Fibroblast of skin of right quadriceps (primary cell): Measurements from ENCODE around the gene NCAM1.

Experiments
- DNase-seq: peaks from one replicate; pipeline ENCODE4 v3.0.0-alpha.2; 2013

Gene NCAM1

DNA sequence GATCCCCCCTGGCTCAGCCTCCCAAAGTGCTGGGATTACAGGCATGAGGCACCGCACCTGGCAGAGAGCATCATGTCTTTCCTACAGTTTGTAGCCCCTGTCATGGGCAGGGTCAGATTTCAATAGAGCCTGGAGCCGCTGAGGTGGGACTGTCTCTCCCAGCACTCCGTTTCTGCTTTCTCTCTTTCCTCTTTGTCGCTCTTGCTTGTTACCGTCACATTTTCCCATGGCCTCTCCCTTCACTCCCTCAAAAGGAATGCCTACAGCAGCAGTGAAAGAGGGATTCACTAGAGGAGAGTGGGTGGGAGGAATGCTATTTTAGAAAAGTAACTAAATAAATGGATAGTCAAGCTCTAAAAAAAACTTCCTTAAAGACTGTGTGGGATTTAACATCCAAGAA is 216.5 kb downstream of the NCAM1 start:
- DNase-seq = no peak

DNA sequence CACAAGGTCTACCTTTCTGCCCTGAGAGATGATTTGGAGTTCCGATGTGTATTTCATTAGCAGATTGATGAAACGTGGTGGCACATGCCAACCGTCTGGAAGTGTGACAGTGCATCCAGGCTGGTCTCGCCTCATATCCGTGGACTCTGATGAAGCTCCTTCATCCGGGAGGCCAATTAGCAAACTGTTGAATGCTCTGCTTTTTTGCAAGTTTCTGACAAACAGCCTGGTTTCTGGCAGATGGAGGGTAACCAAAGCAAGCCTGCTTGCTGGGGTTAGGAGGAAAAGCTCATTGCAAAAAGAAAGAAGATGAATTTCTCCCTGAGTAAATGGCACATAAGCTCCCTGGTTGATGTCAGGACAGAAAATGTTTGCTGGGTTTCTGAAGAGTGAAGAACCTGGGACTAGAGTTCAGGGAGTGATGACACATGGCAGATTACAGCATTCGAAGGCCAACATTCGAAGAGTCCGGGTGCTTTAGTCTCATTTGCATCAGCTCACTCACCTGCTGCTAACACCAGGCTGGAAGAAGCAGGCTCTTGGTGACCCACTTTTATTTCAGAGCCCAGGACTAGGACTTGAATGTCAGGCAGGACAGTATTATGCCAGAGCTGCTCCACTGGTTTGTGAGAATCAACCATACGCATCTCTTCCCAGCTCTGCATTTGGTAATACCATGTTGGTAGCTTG is 217.3 kb downstream of the NCAM1 start:
- DNase-seq = no peak

DNA sequence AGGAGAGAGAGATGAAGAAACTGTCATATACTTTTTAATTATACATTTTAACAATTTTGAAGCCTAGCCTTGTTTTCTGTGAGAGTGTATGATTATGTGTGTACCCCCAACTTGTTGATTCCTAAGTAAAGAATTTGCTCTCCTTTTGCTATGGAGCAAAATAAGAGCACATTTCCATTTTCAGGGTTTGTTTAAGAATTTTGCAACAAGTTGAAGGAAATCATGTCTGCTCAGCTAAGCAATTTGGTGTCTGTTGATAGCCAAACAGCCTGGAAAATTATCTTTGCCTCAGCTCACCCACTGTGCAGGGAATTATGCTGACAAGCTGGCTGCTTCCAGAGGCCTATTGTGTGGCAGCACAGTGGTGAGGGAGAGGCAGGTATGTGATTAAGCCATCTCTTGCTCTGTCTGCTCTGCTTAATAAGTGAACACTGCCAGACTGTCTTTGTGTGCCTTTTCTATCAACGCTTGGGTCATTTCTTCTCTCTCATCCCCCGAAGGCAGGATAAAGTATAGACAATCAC is 218.0 kb downstream of the NCAM1 start:
- DNase-seq = no peak

DNA sequence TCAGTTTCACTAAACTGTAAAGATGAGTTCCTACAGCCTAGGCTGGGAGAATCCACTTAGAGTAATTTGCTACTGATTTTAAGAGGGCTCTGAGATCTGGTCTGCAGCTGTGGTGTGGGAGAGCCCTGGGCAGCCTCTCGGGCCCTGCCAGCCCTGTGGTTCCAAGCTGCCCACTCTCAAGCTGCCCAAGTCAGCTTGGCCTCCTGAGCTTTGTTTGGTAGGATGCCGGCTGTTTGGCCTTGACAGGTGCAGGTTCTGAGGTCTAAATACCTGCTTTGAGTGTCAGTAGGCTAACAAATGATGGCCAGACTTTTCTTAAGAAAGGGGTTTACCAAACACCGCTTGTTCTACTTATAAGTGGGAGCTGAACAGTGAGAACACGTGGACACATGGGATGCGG is 219.9 kb downstream of the NCAM1 start:
- no peak for DNase-seq

DNA sequence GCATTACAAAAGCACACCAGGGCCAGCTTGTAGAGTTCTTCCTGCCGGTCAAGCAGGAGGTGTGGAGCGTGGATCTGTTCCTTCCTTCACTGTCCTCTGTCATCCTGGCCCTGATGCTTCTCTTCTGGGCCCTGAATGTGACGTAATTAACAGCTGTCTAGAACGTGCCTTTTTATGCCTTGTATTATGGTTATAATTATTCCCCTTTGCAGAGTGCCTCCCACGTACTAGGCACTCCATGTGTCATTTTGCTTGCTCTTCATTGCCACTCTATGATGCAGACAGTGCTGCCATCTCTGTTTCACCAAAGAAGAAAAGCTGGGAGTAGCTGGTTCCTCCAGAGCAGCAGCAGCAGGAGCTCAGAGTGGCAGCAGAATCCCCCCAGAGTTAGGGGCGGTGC is 221.1 kb downstream of the NCAM1 start:
- no peak for DNase-seq

DNA sequence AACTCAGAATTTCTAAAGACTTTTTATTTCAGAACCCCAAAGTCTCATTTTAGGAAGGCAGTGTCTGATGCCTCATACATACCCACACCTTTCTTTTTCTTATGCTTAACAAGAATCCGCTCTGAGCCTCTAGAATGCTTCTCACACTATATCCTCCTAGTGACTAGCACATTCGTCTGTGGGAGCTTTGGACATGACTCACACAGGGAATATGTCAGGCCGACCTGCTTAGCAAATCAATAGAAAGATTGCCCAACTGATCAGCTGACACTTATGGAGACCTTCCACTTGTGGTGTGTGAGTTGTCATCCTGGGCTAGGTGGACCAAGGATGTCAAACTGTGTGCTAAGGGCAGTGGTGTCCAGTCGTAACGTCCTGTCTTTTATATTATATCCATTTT is 223.3 kb downstream of the NCAM1 start:
- peak; percentile 92 for DNase-seq

DNA sequence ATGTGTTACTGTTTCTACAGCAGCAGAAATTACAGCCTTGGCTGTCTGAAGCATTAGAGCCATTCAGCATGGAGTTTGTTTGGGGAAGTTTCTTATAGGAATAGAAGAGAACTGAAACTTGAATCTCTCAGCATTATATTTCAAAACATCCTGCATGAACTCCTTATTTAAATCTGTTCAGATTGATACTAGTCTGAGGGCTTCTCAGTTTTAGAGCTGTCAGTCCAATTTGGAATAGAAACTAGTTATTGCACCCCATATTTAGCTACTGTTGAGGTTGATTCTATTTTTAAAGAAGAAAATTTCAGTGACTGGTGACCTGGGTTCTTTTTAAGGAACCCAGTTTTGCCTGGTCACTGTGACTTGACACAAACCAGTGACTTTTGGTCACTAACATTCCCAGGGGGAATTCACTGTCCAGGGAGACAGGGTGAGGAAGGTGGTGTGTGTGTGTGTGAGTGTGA is 227.2 kb downstream of the NCAM1 start:
- DNase-seq = no peak

DNA sequence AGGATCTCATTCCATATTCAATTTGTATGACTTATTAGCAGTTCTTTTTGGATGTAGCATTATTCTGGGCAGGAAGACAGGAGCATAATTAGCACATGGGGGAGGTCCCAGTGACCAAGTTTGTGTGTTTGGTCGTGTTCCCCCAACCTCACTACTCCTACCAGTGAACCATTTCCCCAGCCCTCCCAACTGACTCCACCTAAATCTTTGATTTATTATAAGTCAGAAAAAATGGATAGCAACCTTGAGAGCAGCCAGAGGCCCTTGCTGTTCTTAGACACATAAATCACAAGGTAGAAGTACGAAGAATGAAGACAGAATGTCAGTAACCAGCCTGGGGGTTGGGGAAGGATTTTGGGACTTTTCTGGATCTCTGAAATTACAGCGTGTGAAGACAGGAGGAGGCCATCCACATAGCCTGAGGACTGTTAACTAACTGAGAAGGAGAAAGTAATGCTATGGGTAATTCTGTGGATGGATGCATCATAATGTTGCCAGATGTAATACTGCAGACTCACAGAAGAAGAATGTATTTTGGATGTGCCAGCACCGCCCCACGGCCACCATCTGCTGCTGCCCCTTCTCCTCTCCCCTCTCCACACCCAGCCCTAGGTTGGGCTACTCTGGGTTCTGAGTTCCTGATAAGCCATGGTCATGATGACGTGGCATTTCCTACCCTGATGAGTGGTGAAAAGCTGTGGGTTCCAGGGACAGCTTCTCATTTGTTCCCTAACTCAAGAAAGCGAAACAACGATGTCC is 228.9 kb downstream of the NCAM1 start:
- peak; percentile 97 for DNase-seq

DNA sequence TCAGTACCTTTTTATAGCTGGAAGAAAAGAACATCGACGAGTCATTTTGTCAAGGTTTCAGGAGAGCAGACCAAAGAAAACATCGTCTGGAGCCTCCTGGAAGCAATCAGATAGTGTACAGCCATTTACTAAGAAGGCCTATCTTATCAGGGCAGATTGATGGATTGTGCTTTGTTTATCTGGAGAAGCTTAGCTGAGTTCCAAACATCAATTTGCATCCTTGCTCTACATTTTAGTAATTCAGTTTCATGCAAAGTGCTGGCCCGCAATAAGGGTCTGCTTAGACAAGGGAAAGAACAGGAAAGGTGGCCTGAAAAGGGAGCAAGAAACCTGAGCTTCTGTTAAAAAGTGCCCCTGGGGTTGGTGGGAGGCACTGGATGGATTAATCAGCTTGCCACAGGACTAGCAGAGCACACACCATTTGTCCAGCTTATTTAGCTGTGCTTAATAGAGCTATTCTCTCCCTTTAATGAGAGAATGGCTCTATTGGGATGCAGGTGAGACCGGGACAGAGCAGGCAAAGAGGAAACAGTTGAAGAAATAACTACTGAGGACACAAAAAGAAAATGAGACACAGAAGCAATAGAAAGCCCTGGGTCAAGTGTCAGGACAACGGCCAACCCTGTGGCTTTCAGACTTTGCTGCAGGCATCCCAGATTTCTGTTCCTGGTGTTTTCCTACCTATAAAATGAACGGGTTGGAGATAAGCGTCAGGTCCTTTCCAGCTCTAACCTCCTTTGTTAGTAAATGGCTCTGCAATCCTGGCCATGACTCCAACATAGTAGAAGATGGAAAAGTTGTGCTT is 231.1 kb downstream of the NCAM1 start:
- DNase-seq = no peak

DNA sequence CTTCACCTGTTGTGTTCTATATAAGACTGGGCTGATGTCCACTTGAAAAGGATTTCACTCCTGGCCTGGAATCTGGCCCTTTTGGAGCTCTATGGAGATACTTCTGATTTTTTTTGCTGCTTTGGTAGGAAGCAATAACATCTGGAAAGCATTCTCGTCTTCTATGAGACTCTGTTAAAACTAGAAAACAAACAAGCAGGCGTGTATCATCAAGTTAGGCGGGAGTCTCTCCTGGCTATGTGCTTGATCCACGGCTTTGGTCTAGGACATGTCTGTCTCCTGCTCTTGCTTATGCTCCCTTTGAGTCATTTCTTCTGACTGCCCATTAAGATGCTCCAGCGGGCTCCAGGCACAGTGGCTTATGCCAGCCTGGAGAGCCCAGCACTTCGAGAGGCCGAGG is 231.8 kb downstream of the NCAM1 start:
- peak; percentile 10 for DNase-seq

DNA sequence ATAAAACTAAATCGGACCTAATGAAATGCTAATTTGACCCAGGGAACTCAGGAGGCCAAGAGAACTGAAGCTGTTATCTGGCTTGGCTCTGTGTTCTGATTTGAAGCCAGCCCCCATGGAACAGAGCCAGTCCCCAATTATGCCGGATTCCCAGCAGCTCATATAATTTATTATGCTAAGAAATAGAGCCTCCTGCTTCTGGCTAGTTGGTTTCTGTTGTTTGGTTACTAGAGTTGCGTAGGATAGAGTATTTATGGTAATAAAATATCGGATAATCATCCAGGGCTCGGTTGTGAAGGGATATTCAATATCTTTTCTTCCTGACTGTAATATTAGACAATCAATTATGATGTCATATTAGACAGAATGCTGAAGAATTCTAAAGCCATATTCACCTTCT is 232.7 kb downstream of the NCAM1 start:
- DNase-seq = peak; percentile 50

DNA sequence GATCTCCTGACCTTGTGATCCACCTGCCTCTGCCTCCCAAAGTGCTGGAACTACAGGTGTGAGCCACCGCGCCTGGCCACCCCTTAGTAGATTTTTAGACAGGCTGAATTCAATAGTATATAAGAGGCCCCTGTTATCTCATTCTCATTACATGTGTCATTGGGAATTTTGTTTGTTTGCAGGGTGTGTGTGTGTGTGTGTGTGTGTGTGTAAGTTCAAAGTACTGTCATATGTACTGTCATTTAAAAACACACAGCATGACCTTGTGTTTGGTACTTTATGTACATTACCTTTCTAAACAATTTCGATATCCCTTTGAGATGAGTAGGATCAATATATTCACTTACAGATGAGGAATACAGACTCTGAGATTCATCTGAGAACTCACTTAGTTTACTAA is 234.5 kb downstream of the NCAM1 start:
- DNase-seq = no peak

DNA sequence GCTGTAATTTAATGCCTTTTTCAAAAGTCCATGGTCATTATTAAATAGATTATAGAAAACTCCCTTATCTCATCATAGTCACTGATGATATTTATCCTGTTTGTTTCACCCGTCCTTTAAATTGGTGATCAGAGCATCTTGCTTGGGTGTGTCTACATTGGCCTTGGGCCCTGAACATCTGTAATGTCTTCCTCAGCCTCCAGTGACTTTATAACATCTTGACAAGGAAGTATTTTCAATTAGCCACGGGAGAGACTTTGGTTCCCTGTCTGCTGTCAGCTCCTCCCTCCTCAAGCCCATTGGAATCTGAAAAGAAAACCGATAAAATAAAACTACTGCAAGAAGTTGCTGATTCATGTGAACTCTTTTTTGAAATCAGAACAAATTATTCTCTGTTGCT is 236.2 kb downstream of the NCAM1 start:
- no peak for DNase-seq

DNA sequence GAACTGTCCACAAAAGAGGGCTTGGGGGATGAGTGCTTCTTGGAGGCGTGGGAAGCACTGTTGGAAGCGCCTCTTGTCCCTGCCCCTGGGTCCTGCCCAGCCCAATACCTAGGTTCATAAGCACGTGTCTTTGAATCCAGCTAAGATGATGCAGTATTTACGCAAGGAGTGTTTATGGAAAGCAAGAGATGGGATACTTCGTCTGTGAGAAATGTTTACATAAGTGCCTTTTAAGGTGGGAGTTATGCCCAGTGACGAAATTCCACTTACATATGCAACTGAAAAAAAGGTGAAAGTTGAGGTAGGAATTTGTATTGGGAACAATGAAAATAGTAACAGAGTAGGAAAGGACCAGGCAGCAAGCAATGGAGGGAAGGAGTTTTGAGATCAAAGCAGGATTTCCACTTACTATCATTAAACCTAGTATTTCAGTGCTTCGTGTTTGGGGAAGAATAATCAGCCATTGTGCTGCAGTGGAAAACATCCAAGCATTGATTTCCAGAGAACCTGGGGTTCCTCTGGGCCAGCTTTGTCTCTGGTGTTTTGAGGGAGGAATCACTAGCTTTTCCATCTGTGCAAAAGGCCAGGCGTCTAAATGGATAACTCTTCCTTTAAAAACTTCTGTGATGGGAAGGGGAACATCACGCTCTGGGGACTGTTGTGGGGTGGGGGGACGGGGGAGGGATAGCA is 237.9 kb downstream of the NCAM1 start:
- no peak for DNase-seq

DNA sequence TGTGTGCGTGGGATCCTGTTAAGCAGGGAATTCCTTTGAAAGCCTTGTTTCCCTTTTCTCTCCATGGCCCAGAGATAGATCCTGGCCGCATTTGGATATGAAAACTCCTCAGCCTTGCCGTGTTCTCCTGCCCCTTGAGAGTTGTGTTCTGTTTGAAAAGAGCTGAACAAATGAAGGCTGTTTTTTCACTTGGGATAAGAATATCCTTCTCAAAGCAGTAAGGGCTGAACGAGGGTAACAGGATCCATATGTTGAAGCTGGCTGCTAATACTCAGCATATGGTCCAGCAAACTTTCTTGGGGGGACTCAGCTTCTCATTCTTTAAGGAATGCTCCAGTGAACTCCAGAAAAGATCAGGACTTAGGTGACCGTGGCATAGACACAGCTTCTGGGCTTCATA is 238.6 kb downstream of the NCAM1 start:
- DNase-seq = peak; percentile 30

DNA sequence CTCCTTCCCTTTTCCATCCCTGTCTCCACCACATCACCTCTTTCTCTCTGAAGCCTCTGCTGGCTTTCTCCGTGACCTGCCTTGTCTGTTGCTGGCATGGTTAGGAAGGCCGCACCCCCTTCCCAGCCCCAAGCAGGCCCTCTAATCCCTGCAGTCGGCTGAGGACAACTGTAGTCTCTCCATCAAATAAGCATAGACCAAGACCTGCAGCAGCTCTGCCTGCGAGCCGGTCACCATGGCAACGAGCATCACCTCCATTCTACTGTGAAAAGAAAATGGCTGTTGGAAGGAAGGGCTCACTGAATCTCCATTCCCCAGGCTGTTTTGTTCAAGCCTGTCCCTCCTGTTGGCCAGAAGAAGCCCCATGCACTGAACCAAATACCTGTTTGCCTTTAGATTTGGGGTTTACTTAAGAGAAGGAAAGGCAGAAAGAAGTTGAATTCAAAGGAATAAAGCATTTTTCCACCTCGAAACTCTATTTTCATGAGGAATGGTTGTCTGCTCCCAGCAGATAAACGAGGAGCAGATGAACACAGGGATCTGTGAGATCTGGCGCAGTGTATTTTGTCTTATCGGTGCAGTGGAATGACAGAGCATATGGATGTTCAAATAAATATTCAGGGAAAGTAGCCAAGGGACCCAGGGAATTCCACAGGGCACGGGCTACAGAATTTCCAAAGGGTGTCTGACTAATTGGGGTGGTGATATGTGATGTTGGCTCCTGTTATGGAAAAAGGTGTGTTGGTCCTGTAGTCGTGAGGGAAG is 240.0 kb downstream of the NCAM1 start:
- no peak for DNase-seq

DNA sequence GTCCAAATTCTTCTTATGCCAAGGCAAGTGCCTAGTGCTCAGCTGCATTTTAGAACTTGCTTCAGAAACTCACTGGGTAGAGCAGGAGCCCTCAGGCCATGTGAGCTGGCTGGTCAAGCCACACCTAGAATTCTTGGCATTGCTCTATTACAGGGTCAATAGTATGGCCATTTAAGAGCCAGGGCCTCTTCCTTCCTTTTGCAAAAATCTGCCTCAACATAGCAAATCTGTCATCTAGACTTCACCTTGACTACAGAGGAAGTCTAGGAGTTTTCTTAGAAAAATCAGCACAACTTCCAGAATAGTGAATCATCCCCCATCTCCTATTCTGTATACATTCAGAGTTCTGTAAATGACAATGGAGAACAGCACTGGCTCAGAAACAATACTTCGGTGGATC is 241.2 kb downstream of the NCAM1 start:
- no peak for DNase-seq

DNA sequence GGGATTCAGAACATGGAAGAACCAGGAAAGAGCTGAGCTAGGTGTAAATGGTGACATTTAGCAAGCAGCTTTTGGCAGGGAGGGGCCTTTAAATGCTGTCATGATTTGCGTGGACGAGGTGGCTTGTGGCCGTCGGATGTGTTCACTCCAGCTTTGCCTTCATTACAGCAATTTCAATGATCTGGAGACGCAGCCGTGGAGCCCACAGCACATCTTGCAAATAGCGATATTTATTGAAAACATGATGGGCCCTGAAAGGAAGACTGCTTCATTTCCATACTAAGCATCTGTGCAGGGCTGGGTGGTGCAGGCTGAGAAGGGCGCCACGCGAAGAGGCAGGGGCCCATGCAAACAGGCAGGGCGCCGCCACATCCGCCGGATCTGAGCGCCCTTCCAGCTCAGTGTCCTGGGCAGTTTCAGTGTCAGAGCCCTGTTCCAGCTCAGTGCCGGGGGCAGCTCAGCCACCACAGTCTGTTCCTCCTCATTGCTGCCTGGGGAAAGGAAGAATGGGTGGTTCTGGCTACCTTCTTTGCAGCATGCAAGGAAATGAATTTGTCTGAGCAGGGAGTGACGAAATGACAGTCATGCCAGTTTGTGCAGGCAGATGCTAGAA is 242.0 kb downstream of the NCAM1 start:
- no peak for DNase-seq

DNA sequence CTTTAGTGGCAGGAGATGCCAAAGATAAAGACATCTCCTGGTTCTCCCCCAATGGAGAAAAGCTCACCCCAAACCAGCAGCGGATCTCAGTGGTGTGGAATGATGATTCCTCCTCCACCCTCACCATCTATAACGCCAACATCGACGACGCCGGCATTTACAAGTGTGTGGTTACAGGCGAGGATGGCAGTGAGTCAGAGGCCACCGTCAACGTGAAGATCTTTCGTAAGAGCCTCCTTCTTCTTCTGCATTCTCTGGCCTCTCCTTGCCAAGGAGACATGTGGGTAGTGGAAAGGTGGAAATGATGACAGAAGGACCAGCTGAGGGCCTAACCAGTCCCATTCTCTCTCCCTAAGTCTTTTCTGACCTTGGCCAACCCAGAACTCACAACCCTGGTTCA is 243.1 kb downstream of the NCAM1 start:
- no peak for DNase-seq

DNA sequence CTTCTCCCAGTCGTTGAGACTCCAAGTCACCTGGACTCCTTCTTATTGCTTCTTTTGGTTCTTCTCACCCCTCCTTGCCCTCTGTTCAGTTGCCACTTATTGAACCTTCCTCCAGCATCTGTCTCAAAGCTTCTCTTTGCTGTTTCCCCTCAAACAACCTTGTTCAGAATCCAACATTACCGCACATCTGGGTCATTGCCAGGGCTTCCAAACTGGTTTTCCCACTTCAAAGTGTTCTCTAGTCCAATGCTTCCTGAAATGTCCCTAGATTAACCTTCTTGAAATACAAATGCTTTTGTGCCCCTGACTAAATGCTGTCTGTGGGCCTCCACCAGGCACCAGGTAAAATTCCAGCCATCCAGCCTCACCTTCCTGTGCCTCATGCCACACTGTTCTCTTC is 252.3 kb downstream of the NCAM1 start:
- no peak for DNase-seq

DNA sequence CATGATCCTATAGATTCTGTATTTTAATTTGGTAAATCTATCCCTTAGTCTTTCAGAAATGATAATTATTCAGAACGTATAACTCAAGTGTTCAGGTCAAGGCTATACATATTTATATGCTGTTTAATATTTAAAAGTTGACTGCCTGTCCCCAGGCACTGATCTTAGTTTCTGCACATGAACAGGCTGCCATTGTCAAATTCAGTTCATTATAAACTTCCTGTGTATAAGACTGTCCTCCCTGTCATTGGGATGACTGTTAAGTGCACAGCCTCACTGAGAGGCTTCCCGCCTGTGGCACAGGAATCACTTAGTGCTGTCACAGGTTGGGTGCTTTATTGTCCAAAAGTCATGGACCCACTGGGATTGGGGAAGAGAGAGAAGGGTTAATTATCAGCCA is 261.0 kb downstream of the NCAM1 start:
- no peak for DNase-seq

DNA sequence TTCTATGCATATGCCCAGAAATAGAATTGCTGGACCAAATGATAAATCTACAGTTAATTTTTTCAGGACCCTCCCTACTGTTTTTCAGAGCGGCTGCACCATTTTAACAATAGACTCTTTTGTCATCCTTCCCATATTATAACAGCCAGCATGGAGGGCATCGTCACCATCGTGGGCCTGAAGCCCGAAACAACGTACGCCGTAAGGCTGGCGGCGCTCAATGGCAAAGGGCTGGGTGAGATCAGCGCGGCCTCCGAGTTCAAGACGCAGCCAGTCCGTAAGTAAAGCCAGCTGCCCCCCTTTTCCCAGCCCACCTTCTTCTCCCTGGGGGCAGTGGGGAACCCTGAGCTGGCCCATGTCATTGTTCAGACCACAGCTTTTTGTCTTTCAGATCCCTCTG is 273.7 kb downstream of the NCAM1 start:
- DNase-seq = no peak
